SK-N-SH treated with all-trans-retinoic acid at 6 μM for 48 hours (cell line): ENCODE measurements around the gene SEL1L3.

Experiments
- BACH2 ChIP-seq: fragments of 250-450 bp; sonication (Bioruptor Pico); IDR thresholded peaks from 2 replicates; pipeline ENCODE4 v1.9.0; 2021; ENCODE audit warnings: mild to moderate bottlenecking, borderline replicate concordance
- OSR1 ChIP-seq: fragments of 250-450 bp; sonication (Bioruptor Pico); IDR thresholded peaks from 2 replicates; pipeline ENCODE4 v1.8.0; 2022; ENCODE audit warnings: moderate library complexity, mild to moderate bottlenecking, inconsistent platforms
- ZFP3 ChIP-seq: fragments of 250-450 bp; sonication (Bioruptor Pico); IDR thresholded peaks from 2 replicates; pipeline ENCODE4 v1.5.0; 2020; ENCODE audit warnings: mild to moderate bottlenecking, moderate library complexity
- ZNF565 ChIP-seq: fragments of 450-650 bp; formaldehyde crosslinking; conservative IDR thresholded peaks from 2 replicates; pipeline ENCODE4 v1.5.0; 2020; ENCODE audit warnings: low read depth, mild to moderate bottlenecking, moderate library complexity

- TF ChIP-seq ZFP3 (CRISPR knock-in tag) (no peak), ZNF565 (no peak), OSR1 (CRISPR knock-in tag) (no peak), BACH2 (CRISPR knock-in tag) (no peak)
Observed at GRCh38 chr4:25782482-25782881, 80.3 kb downstream of the SEL1L3 start.
